Stimulated activated naive CD8-positive, alpha-beta T cell treated with anti-CD3 and anti-CD28 coated beads, Interleukin-15, amount 100 ng/mL, for 72 hours (primary cell): ENCODE data around the gene SUPT5H.

Experiments used
- ATAC-seq: fragments of 150-1000 bp; cut with Tn5 transposase; 2 replicates; pipeline ENCODE4 v1.10.0; 2021; ENCODE audit warnings: mild to moderate bottlenecking, moderate library complexity
- DNase-seq, 2 donors: peaks; one replicate each; pipeline ENCODE4 v3.0.0; 2021 to 2022
- H3K27ac Mint-ChIP-seq, 2 donors: one replicate each; pipeline ENCODE4 v1.8.0; 2022; ENCODE audit warnings: mild to moderate bottlenecking in 2 of 2, mixed read lengths in 2 of 2, moderate library complexity in 2 of 2
- H3K27me3 Mint-ChIP-seq: one replicate; pipeline ENCODE4 v1.8.0; 2022; ENCODE audit warnings: mixed read lengths
- H3K4me1 Mint-ChIP-seq: one replicate; pipeline ENCODE4 v1.8.0; 2022; ENCODE audit warnings: mild to moderate bottlenecking, mixed read lengths
- H3K4me3 Mint-ChIP-seq, 2 donors: one replicate each; pipeline ENCODE4 v1.8.0; 2022; ENCODE audit warnings: mild to moderate bottlenecking in 2 of 2, mixed read lengths in 2 of 2, moderate library complexity in 1 of 2
- H3K9me3 Mint-ChIP-seq, 2 donors: one replicate each; pipeline ENCODE4 v1.8.0; 2022; ENCODE audit warnings: mixed read lengths in 2 of 2

Gene SUPT5H

GRCh38 chr19:39445196-39446111, at the start of gene SUPT5H:
SUPT5H (plus strand) TSS chr19:39445582; CDS start chr19:39445891, 309 bp downstream.
- peak; percentile 97 to 99 for DNase-seq
- Mint-ChIP-seq H3K4me1 (peaks cover 58% of the 10 kb centered on the region), H3K4me3 (peak within 1 kb of the TSS; percentile 93 to 99), H3K27me3 (no peaks in the 10 kb centered on the region), H3K9me3 (no peaks in the 10 kb centered on the region), H3K27ac (peak within 1 kb of the TSS; percentile 96 to 100)
- peak; percentile 95 for ATAC-seq

- Mint-ChIP-seq H3K4me3 (peak overlapping the region; percentile 57 to 58), H3K27me3 (no peaks in the 10 kb centered on the region), H3K9me3 (no peaks in the 10 kb centered on the region), H3K27ac (peak overlapping the region; percentile 35 to 50), H3K4me1 (peaks cover 81% of the 10 kb centered on the region)
- DNase-seq (peak; percentile 91 to 92), ATAC-seq (peak; percentile 73)
Measured at GRCh38 chr19:39397360-39398296, 47.8 kb upstream of the SUPT5H start.

- no peaks in the 10 kb centered on the region for H3K27me3 Mint-ChIP-seq
- H3K27ac Mint-ChIP-seq = peak overlapping the region in 1 of 2 donors; percentile 35
- peak in 1 of 2 donors; percentile 44 for DNase-seq
Measured at GRCh38 chr19:39398297-39398864, 47.0 kb upstream of the SUPT5H start.

GRCh38 chr19:39399668-39400050, 45.7 kb upstream of the SUPT5H start:
- no peaks in the 10 kb centered on the region for H3K9me3 Mint-ChIP-seq
- peaks cover 84% of the 10 kb centered on the region for H3K4me1 Mint-ChIP-seq
- no peaks in the 10 kb centered on the region for H3K27me3 Mint-ChIP-seq
- H3K4me3 Mint-ChIP-seq = no peak overlapping the region
- no peak for ATAC-seq
- H3K27ac Mint-ChIP-seq = no peak overlapping the region
- no peak for DNase-seq

More at GRCh38 chr19:39398297-39398864, 47.0 kb upstream of the SUPT5H start:
- no peaks in the 10 kb centered on the region for H3K9me3 Mint-ChIP-seq
- peak overlapping the region; percentile 57 to 58 for H3K4me3 Mint-ChIP-seq
- peaks cover 80% of the 10 kb centered on the region for H3K4me1 Mint-ChIP-seq
- no peak for ATAC-seq

GRCh38 chr19:39400061-39400460, 45.3 kb upstream of the SUPT5H start:
- Mint-ChIP-seq H3K27me3 (no peaks in the 10 kb centered on the region), H3K27ac (no peak overlapping the region), H3K4me3 (no peak overlapping the region), H3K4me1 (peaks cover 86% of the 10 kb centered on the region), H3K9me3 (no peaks in the 10 kb centered on the region)
- no peak for DNase-seq
- ATAC-seq = no peak

- Mint-ChIP-seq H3K9me3 (no peaks in the 10 kb centered on the region), H3K27me3 (no peaks in the 10 kb centered on the region), H3K27ac (peak overlapping the region in 1 of 2 donors; percentile 98), H3K4me3 (peak overlapping the region; percentile 80 to 91), H3K4me1 (peaks cover 85% of the 10 kb centered on the region)
- DNase-seq = no peak
- peak; percentile 7 for ATAC-seq
Measured at GRCh38 chr19:39401070-39401548, 44.3 kb upstream of the SUPT5H start.

GRCh38 chr19:39401549-39402345, 43.6 kb upstream of the SUPT5H start:
- H3K9me3 Mint-ChIP-seq = no peaks in the 10 kb centered on the region
- DNase-seq (peak; percentile 76 to 88), ATAC-seq (peak; percentile 75)
- peak overlapping the region; percentile 80 to 91 for H3K4me3 Mint-ChIP-seq
- H3K27ac Mint-ChIP-seq = peak overlapping the region; percentile 98
- no peaks in the 10 kb centered on the region for H3K27me3 Mint-ChIP-seq
- peaks cover 89% of the 10 kb centered on the region for H3K4me1 Mint-ChIP-seq

- DNase-seq = peak; percentile 70 to 83
- ATAC-seq = peak; percentile 1
- peak overlapping the region; percentile 80 to 91 for H3K4me3 Mint-ChIP-seq
- peak overlapping the region; percentile 98 for H3K27ac Mint-ChIP-seq
- no peaks in the 10 kb centered on the region for H3K27me3 Mint-ChIP-seq
- H3K4me1 Mint-ChIP-seq = peaks cover 81% of the 10 kb centered on the region
- H3K9me3 Mint-ChIP-seq = no peaks in the 10 kb centered on the region
Measured at GRCh38 chr19:39402346-39403300, 42.8 kb upstream of the SUPT5H start.

GRCh38 chr19:39403331-39404312, 41.8 kb upstream of the SUPT5H start:
- H3K27ac Mint-ChIP-seq = peak overlapping the region; percentile 98

GRCh38 chr19:39405261-39405957, 40.0 kb upstream of the SUPT5H start:
- DNase-seq (no peak), ATAC-seq (no peak)
- Mint-ChIP-seq H3K27me3 (no peaks in the 10 kb centered on the region), H3K9me3 (no peaks in the 10 kb centered on the region), H3K4me1 (peaks cover 77% of the 10 kb centered on the region), H3K4me3 (peak overlapping the region; percentile 80 to 90), H3K27ac (peak overlapping the region in 1 of 2 donors; percentile 66)

More at GRCh38 chr19:39403331-39404312, 41.8 kb upstream of the SUPT5H start:
- Mint-ChIP-seq H3K9me3 (no peaks in the 10 kb centered on the region), H3K27me3 (no peaks in the 10 kb centered on the region), H3K4me1 (peaks cover 81% of the 10 kb centered on the region), H3K4me3 (peak overlapping the region; percentile 80 to 91)
- DNase-seq (peak; percentile 92 to 95), ATAC-seq (peak; percentile 44)

GRCh38 chr19:39405958-39406655, 39.3 kb upstream of the SUPT5H start:
- Mint-ChIP-seq H3K9me3 (no peaks in the 10 kb centered on the region), H3K27me3 (no peaks in the 10 kb centered on the region), H3K27ac (peak overlapping the region; percentile 0 to 67), H3K4me1 (peaks cover 78% of the 10 kb centered on the region), H3K4me3 (peak overlapping the region; percentile 80 to 90)
- peak; percentile 83 to 85 for DNase-seq
- ATAC-seq = peak; percentile 23
